ENCODE measurements around the gene DLGAP1. TPM values are rescaled to one million over a fixed set of nuclear protein-coding genes. Genes with fewer than 3 reads are reported as not detected.
A peak's percentile ranks its signal among the peaks of the same experiment; 100 is the strongest.
"Not testable (repeated sequence)": the region's sequence is repeated elsewhere in the genome, so short reads cannot be mapped to it uniquely, and the experiment has no call there.

DLGAP1 gene
- total RNA-seq, 1 donor from 2014 or later = not detected

GRCh38 chr18:3699707-3700567 lies 755.2 kb downstream of the DLGAP1 start:
- not testable (repeated sequence) for DNase-seq (ENCODE audit: low read depth in 2 of 2)

- DNase-seq (ENCODE audit: low read depth in 2 of 2) = not testable (repeated sequence)
These were observed 760.9 kb downstream of the DLGAP1 start for GRCh38 chr18:3694030-3694778.

GRCh38 chr18:3693410-3693809 lies 761.7 kb downstream of the DLGAP1 start:
- no peak for DNase-seq (ENCODE audit: low read depth in 2 of 2)

GRCh38 chr18:3692691-3693090 lies 762.4 kb downstream of the DLGAP1 start:
- DNase-seq (ENCODE audit: low read depth in 2 of 2) = no peak

- DNase-seq (ENCODE audit: low read depth in 2 of 2) = no peak
These were observed 762.9 kb downstream of the DLGAP1 start for GRCh38 chr18:3692113-3692621.

GRCh38 chr18:3691705-3692104 lies 763.4 kb downstream of the DLGAP1 start:
- DNase-seq (ENCODE audit: low read depth in 2 of 2) = no peak

GRCh38 chr18:3690764-3691066 lies 764.4 kb downstream of the DLGAP1 start:
- no peak for DNase-seq (ENCODE audit: low read depth in 2 of 2)

GRCh38 chr18:3689986-3690763 lies 764.9 kb downstream of the DLGAP1 start:
- DNase-seq (ENCODE audit: low read depth in 2 of 2) = no peak

- no peak for DNase-seq (ENCODE audit: low read depth in 2 of 2)
These were observed 766.0 kb downstream of the DLGAP1 start for GRCh38 chr18:3689091-3689490.

GRCh38 chr18:3688690-3689089 lies 766.4 kb downstream of the DLGAP1 start:
- no peak for DNase-seq (ENCODE audit: low read depth in 2 of 2)

- no peak for DNase-seq (ENCODE audit: low read depth in 2 of 2)
These were observed 771.6 kb downstream of the DLGAP1 start for GRCh38 chr18:3683483-3683882.

- DNase-seq (ENCODE audit: low read depth in 2 of 2) = no peak
These were observed 773.0 kb downstream of the DLGAP1 start for GRCh38 chr18:3682061-3682460.

- DNase-seq (ENCODE audit: low read depth in 2 of 2) = no peak
These were observed 775.9 kb downstream of the DLGAP1 start for GRCh38 chr18:3679241-3679640.

- no peak for DNase-seq (ENCODE audit: low read depth in 2 of 2)
These were observed 779.1 kb downstream of the DLGAP1 start for GRCh38 chr18:3675994-3676393.

GRCh38 chr18:3675446-3675845 lies 779.7 kb downstream of the DLGAP1 start:
- no peak for DNase-seq (ENCODE audit: low read depth in 2 of 2)

GRCh38 chr18:3671176-3671575 lies 783.9 kb downstream of the DLGAP1 start:
- DNase-seq (ENCODE audit: low read depth in 2 of 2) = peak in 1 of 2 donors; percentile 33

- no peak for DNase-seq (ENCODE audit: low read depth in 2 of 2)
These were observed 785.7 kb downstream of the DLGAP1 start for GRCh38 chr18:3669376-3669775.

- no peak for DNase-seq (ENCODE audit: low read depth in 2 of 2)
These were observed 787.6 kb downstream of the DLGAP1 start for GRCh38 chr18:3667255-3668137.

GRCh38 chr18:3666526-3667254 lies 788.4 kb downstream of the DLGAP1 start:
- DNase-seq (ENCODE audit: low read depth in 2 of 2) = no peak
